OCI-LY7 (cell line): ENCODE data around the gene ADGRD2.

ENCODE experiments used
- CTCF ChIP-seq: fragments of 200-600 bp; sonication (generic); conservative IDR thresholded peaks from 2 replicates; pipeline ENCODE4 v1.5.1; 2014; ENCODE audit warnings: mild to moderate bottlenecking, antibody characterized with exemption, low read length, moderate library complexity, mixed read lengths
- EZH2phosphoT487 ChIP-seq: fragments of 200-600 bp; sonication (generic); IDR thresholded peaks from 2 replicates; pipeline ENCODE4 v1.6.1; 2018; ENCODE audit warnings: low read depth, borderline replicate concordance, mild to moderate bottlenecking, mixed run types, antibody characterized with exemption, low read length, moderate library complexity, mixed read lengths

- TF ChIP-seq CTCF (no peak), EZH2phosphoT487 (no peak)
Measured at GRCh38 chr9:124520206-124520596, 70.0 kb downstream of the ADGRD2 start.
